ENCODE measurements around the gene LAMTOR5.
"Not testable (repeated sequence)": the region's sequence is repeated elsewhere in the genome, so short reads cannot be mapped to it uniquely, and the experiment has no call there.

The LAMTOR5 gene

DNA sequence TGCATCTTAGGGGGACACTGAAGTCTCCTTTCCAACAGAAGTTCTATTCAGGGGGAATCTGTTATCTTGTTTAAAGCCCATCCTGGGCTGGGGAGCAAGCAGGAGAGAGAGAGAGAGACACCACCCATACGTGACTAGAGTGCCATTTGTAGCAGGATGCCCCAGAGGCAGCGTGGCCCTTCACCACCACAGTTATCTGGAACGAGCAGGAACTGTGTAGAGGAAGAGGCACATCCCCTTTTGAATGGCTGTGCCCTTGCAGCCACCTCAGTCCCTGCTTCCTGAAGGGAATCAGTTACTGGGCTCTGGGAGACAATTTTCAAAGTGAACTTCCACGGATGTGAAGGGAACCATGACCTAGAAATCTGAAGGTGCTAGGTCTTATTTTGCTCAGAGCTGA, 19.4 kb upstream of the LAMTOR5 start:
- DNase-seq (ENCODE audit: low read depth): no peak

- no peak for DNase-seq (ENCODE audit: low read depth)
Measured at GRCh38 chr1:110425612-110426152, 18.2 kb upstream of the LAMTOR5 start.

GRCh38 chr1:110424699-110425611, 17.5 kb upstream of the LAMTOR5 start:
- DNase-seq (ENCODE audit: low read depth): no peak

DNA sequence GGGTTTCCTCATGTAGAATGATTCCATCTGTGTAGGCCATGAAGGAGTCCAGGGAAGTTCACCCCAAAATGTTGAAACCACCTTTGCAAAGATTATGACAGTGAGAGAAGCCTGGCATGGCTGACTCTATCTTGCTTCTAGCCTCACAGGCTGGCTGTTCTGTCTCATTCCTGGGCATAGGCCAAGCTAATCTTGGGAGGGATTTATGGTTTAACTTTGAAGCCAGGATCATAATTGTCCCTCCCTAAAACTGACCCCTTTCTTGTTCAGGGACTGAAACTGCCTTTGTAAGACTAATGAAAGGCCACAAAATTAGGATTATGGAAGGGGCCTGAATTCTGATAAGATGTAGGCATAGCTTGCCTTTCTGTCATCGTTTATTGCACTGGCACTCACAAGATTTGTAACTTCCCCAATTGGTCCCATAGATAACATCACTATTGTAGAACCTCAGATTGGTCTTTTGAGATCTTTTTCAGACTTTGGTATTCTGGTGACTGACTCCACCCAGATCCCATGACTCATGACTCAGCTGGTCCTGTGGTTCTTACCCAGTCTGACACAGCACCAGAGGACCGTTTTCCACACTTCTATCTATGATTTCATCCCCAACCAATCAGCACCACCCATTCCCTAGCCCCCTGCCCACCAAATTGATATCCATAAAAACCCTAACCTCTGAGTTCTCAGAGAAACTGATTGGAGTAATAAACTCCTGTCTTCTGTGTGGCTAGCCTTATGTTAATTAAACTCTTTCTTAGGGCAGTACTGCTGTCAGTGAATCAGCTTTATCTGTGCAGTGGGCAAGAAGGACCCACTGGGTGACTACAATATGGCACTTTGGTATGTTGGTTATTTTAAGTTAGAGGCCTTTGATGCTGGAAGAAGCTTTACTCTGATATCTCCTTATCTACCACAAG, 13.6 kb upstream of the LAMTOR5 start:
- DNase-seq (ENCODE audit: low read depth): peak; percentile 23

DNA sequence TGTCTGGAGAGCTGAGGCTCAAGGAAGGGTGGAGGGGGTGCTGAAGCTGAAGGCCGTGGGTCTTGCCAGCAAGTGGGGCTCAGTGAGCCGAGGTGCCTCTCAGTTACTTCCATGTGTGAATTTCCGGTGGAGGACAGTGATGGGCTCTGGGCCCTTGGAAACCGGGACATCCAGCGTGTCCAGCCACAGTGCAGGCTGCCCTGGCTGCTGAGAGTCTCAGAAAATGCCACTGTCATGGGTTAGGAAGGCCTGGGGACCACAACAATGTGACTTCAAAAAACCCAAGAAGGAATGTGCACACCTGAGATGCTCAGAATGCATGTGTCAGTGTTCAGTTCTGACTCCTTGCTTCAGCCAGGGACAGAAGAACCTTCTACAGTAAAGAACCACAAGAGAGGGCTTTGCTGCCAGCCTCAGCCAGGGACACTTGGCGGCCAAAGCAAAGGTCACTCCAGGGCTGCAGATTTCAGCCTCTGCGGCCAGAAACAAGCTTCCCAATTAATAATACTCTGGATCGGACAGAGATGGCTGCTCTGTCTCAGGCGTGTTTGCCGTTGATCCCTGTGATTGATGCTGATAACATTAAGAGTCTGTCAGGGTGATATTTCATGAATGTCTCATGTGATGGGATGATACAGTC, 12.6 kb upstream of the LAMTOR5 start:
- DNase-seq (ENCODE audit: low read depth): no peak

DNA sequence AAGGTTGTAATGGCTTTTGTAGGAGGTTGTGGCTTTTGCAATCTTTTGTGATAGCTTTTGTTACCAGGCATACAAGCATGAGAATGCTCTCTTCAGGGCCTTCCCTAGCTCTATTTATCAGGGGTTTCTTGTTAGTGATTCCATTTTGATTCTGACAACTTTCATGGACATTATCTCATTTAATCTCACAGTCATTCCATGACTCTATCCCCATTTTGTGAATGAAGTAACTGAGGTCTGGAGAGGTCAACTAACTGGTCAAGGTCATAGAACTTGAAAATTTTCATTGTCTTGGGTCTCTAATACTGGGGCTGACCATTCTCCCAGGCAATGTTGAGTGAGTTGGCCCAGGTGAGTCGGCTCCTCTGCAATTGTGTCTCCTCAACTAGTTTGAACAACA, 11.2 kb upstream of the LAMTOR5 start:
- DNase-seq (ENCODE audit: low read depth): no peak

DNA sequence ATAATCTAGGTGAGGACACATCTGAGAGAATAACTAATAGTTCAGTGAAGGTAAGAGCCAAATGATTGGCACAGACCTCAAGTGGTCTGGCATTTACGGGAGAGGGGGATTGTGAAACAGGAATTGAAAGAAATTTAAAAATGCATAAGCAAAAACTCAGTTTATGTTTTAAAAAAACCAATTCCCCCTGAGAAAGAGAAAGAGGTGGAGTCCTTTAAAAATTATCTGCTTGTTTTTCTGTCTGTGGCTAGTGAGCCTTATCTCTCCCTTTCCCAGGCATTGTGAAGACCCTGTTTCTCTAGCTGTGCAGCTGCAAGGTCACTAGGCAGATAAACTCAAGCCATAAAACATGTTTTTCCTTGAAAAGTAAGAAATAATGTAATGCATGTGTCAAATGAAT, 5.6 kb upstream of the LAMTOR5 start:
- not testable (repeated sequence) for DNase-seq (ENCODE audit: low read depth)

GRCh38 chr1:110412576-110412975, 5.1 kb upstream of the LAMTOR5 start:
- peak; percentile 54 for DNase-seq (ENCODE audit: low read depth)

- no peak for DNase-seq (ENCODE audit: low read depth)
Measured at GRCh38 chr1:110411173-110411735, 3.8 kb upstream of the LAMTOR5 start.

DNA sequence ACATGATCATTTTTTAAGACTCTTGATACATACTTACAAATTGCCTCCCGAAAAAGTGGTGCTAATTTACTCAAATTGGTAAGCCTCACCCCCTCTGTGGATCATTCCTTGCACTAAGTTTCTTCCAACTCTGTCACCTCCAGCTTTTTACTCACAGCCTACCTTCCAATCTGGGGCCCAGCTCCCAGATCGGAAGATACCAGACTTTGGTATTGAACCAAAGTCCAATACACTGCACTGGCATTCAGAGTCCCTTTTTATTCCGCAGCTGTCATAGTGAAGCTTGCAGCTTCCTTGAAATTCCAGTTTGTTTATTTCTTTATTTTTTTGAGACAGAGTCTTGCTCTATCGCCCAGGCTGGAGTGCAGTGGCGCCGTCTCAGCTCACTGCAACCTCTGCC, 1.8 kb upstream of the LAMTOR5 start:
- DNase-seq (ENCODE audit: low read depth): no peak

DNA sequence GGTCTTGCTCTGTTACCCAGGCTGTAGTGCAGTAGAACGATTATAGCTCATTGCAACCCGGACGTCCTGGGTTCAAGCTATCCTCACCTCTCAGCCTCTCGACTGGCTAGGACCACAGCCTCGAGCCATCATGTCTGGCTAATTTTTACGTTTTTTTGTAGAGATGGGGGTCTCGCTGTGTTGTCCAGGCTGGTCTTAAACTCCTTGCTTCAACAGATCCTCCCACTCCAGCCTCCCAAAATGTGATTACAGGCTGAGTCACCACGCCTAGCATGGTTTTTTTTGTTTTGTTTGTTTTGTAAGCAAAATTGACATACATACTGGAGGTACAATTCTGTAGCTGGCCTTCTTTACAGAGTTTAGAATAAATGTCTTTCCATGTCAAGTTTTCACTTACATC, 994 bp upstream of the LAMTOR5 start:
- DNase-seq (ENCODE audit: low read depth): no peak

GRCh38 chr1:110406407-110406806, 1.1 kb downstream of the LAMTOR5 start:
- DNase-seq (ENCODE audit: low read depth): not testable (repeated sequence)

- DNase-seq (ENCODE audit: low read depth): no peak
Measured at GRCh38 chr1:110404401-110404800, 3.1 kb downstream of the LAMTOR5 start.

GRCh38 chr1:110403805-110404204, 3.7 kb downstream of the LAMTOR5 start:
- DNase-seq (ENCODE audit: low read depth): no peak

- DNase-seq (ENCODE audit: low read depth): not testable (repeated sequence)
Measured at GRCh38 chr1:110396259-110396958, 11.1 kb downstream of the LAMTOR5 start.

- DNase-seq (ENCODE audit: low read depth): no peak
Measured at GRCh38 chr1:110394493-110394820, 13.0 kb downstream of the LAMTOR5 start.

- DNase-seq (ENCODE audit: low read depth): peak; percentile 63
Measured at GRCh38 chr1:110393691-110394492, 13.6 kb downstream of the LAMTOR5 start.

DNA sequence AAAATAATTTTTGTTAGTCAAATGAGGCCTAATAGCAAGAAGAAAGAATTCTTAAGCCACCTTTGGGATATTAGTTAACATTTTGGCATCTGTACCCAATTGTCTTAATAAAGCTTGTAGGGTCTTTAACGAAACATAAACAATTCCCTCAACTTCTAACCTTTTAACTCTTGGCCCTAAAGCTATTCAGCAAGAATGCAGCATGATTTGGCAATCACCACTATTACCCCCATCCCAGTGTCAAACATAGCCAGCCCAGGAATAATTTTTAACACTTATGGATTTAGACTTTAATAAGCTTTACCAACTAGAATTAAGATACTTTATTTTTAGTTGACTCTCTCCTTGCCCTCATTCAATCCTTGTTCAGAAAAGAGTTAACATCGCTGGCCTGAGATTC, 14.2 kb downstream of the LAMTOR5 start:
- DNase-seq (ENCODE audit: low read depth): no peak

DNA sequence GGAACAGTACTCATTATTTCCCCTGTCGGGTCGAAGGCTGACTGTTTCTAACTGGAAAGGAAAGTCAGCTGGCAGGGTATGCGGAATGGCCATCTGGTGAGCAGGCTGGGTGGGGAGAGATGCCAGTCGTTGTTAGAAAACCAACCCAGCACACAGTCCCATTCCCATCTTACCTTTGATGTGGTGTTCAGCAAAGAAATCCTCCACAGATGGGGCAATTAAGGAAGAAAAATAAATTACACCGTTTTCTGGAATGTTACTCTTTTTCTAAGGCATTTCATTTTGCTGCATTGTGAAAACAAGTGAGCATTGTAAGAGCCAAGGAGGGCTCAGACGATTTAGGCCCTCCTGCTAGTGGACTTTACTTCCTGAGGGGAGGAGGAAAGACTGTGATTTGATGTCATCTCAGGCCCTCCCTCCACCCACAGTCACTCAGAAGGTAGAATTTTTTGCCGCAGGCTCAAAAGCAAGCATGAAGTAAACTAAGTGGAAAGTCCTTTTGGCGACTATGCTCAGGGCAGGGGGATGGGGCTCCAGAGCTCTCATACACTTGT, 16.7 kb downstream of the LAMTOR5 start, which contains the start of gene SLC16A4:
TSS of gene SLC16A4 (minus strand) at position 335 of the 554 bp plus-strand sequence. CDS start 1,703 bp downstream, outside the sequence.
- DNase-seq (ENCODE audit: low read depth): peak; percentile 60

- DNase-seq (ENCODE audit: low read depth): no peak
Measured at GRCh38 chr1:110390096-110390495, 17.4 kb downstream of the LAMTOR5 start.
